GM19438 (cell line): ENCODE data around the gene CYGB.
"Not testable (repeated sequence)": the region's sequence is repeated elsewhere in the genome, so short reads cannot be mapped to it uniquely, and the experiment has no call there.

ENCODE experiments used
- ATAC-seq: cut with Tn5 transposase; IDR thresholded peaks from one replicate; pipeline ENCODE4 v1.9.1; 2021; ENCODE audit warnings: low read depth; ENCODE audit not compliant: unreplicated experiment

CYGB gene

DNA sequence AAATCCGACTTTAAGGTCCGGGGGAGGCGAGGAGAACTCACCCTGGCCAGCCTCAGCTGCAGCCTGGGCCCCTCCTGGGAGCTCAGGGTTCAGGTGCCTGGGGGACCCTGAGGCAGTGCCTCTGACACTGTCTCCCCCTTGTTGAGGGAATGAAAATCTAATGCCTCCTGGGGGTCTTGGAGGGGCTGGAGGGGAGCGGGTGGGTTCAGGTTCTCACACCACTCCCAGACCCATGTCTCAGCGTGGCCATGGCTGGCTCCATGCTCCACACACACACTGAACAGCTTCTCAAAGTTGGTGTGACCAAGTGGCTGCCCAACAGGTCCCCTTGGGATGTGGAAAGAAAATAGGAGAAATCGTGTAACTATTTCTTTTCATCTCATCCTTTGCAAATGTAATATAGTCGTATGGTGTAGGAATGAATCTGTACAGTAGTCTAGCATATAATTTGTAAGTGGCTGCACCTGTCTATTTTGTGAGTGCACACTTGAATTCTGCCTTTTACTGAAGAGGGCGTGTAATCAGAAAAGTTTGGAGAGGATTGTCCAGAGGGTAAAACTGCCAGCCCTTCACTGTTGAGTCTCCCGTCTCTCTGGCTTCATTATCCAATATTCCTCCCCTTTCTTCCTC lies 1.5 kb upstream of the CYGB start:
- no peak for ATAC-seq

DNA sequence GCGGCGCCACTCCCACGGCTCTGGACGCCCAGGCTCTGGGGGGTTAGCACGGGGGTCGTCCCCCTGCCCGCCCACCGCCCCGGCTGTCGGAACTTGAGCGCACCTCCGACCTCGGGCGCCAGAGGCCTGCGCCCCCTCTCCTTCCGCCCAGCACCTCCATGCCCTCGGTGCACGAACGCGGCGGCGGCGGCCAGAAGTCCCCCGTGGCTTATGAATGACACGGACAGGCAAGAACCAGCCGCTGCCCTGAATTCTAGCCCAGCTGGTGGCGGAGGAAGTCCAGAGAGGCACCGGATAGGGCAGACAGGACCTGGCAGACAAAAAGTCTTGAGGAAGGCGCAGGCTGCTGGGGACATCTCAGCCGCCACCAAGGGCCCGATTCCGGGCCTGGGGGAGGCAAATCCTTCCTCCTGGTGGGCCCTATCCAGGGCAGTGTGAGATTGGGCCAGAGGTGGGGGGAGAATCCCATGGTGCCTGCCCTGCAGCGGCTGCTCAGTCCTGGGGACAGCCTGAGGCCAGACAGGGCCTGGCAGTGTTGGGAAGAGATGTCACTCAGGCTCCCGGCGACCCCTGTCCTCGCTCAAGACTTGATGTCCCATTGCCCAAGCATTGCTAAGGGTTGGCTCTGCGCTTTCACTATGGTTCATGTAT lies 897 bp upstream of the CYGB start:
- ATAC-seq: no peak

DNA sequence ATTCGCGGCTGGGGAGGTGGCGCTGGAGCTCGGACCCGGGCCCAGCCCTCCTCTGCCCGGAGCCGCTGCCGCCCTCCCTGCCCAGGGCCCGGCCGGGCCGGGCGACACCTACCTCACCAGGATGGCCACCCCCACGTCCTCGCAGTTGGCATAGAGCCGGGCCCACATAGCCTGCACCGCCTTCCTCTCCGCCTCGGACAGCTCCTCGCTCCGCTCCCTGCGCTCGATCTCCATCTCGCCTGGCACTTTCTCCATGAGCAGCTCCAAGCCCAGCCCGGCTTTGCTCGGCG lies 276 bp downstream of the CYGB start:
- ATAC-seq: no peak

DNA sequence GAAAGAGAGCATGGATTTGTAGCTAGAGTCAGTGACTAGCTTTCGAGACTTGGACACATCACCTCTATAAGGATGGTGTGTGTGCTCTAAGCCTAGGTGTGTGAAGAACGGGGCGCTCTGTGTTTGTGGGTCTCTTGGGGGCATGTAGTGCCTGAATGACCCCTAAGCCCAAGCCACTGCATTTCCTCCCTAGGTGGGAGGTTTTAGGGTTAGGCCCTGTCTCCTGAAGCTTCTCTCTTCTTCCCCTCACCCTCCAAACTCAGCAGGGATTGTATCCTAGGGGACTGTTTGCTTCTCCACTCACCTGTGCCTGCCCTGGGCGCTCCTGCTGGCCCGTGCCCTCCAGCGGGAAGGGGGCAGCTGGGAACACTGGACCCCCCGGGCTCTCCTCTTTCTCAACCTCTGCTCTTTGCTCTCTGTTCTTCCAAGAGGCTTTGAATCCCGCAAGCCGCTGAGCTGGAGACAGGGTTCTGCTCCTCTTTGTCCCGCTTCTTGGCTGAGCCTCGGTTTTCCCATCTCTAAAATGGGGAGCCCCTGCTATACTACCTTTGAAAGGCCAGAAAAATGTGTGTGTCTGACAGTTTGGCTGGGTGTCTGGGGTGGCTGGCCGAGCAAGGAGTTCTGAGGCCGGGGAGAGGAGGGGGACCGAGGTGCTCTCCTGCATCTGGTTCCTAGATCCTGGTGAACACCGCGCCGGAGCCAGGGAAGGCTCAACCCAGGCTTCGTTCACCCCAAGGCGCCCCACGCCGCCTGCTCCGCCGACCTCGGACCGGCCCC lies 810 bp downstream of the CYGB start:
- no peak for ATAC-seq

DNA sequence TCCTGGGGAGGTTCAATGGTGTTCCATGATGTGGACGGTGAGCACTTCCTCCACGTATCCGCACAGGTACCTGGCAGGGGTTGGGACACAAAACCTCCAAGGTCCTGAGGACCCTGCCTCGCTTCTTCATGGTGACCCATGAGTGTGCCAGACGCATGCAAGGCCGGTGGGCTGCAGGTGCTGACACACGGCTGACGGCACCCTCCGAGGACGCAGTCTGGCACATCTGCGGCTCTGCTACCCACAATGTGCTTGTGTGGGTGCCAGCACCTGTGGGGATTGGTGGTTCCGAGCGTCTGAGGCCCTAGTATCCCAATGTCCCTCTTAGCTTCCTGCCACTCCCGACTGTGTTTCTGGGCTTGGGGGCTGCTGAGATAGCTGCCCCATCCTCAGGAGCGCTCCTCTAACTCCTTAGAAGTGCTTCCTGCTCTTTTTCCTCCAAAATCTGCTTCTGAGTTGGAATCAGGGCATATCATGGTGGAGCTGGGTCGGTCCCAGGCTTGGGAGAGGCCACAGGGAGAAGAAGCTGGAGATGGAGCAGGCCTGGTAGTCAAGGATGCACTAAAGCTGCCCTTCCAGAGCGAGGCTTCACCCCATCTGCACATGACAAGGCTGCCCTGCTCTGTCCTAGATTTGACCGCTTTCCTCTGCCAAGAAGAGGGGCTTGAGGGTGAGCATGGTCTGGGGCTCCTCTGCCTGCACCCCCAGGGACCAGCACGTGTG lies 1.6 kb downstream of the CYGB start:
- ATAC-seq: no peak

DNA sequence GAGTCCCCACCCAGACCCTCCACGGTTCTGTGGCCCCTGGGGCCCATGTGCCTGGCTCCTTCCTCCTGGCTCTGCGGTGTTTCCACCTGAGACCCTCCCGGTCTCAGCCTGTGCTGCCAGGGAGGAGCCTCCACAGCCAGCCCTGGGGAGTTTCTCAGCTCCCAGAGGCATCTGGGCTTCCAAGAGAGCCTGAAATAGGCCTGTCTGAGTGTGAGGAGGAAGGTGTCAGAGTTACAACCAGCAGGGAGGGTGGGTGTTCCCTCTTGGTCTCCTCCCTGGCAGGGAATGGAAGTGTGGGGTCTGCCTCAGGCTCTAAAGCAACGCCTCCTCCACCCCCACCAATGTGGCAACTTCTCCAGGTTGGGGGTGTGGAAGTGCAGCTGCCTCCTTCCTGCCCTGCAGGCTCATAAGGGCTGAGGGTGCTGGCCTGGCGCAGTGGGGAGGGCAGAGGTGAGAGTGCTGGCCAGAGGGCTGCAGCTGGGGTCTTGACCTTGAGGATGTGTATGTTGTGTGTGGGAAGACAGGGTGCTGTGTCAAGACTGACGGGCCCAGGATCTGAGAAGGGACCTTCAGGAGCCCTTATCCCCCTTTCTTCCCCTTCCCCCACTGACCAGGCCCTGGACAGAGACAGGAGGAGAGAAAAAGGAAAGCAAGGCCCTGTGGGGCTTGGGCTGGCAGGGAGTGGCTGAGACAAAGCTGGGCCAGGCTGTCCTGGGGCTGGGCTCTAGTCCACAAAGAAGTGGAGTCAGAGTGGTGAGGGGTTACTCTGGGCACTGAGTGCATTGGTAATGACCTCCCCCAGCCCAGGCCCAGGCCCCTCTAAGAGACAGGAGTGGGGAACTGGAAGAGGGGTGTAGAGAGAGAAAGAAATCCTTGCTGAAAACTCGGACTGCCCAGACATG lies 2.4 kb downstream of the CYGB start:
- ATAC-seq: no peak

DNA sequence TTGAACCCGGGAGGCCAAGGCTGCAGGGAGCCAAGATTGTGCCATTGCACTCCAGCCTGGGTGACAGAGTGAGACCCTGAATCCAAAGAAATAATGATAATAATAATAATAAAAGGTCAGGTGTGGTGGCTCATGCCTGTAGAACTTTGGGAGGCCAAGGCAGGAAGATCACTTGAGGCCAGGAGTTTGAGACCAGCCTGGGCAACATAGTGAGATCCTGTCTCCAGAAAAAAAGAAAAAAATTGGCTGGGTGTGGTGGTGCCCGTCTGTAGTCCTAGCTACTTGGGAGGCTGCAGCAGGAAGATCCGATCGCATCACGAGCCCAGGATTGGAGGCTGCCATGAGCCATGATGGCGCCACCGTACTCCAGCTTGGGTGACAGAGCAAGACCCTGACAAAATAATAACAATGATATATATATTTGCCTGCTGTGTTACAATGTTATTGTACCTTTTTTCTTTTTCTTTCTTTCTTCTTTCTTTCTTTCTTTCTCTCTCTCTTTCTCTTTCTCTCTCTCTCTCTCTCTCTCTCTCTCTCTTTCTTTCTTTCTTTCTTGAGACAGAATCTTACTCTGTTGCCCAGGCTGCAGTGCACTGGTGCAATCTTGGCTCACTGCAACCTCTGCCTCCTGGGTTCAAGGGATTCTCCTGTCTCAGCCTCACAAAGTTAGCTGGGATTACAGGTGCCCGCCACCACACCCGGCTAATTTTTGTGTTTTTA lies 3.7 kb downstream of the CYGB start:
- ATAC-seq: not testable (repeated sequence)

DNA sequence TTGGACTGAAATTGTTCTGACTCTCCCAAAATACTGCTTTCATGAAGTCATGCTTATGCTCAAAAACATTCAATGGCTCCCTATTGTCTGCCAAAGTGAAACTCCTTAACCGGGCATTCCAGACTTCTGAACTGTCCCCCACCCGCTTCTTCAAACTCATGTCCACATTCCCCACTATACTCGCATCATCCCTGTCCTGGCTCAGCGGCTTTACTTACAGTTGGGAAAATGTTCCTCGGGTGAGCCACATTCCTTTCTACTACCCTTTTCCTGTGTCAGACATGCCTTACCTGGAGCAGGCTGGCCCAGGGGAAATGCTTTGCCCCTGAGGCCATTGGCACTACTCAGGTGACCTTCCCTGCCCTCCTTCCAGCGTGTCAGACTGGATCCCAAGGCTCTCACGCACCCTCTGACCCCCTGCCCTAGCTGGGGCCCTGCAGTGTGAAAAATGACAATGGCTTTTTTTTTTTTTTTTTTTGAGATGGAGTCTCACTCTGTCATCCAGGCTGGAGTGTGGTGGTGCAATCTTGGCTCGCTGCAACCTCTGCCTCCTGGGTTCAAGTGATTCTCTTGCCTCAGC lies 5.3 kb downstream of the CYGB start:
- no peak for ATAC-seq

DNA sequence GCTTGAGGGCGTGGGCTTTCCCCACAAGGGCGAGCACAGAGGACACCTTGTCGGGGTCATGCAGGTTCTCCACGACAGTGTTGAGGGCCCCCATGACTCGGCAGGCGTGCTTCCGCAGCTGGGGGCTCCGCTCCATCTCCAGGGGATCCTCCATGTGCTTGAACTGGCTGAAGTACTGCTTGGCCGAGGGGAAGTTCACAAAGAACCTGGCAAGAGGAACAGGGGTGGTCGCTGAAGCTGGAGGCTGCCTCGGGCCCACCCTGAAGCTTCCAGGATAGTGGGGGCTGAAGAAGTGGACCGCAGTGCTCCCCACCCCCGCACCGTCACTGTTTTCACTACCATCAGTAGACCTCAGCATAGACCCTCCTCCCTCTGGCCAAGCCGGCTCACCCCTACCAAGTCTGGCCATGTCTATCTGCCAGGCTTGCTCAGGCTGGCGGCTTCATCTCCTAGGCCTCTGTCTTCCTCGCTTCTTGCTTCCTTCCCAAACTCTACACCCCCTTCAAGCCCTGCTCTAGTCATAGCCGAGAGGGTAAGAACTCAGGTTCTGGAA lies 5.9 kb downstream of the CYGB start:
- no peak for ATAC-seq

DNA sequence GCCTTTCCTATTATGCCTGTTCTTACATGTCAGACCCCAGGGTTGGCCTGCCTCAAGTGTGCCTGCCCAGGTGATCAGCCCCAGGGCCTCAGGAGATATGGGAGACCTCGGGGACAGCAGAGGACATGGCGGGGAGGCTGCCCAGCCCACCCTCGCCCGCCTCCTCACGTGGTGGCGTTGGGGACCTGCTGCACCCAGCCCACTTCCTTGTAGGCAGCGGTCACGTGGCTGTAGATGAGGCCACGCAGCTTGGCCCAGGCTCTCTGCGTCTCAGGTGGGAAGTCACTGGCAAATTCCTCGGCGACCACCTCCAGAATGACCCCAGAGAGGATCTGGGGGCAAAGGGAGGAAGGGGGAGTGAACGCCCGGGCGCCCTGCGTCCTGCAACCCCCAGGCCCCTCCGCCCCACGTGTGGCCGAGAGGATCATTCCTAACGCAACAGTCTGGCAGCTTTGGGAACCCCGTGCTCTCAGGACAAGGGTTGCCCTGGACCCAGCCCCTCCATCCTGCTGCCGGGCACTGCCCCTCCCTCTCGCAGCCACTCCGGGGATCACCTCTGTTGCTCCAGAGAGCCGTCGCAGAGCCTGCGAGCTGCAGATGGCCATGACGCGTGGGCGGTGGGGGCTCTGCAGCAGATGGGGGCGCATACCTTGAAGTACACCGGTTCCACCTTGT lies 6.6 kb downstream of the CYGB start:
- no peak for ATAC-seq

DNA sequence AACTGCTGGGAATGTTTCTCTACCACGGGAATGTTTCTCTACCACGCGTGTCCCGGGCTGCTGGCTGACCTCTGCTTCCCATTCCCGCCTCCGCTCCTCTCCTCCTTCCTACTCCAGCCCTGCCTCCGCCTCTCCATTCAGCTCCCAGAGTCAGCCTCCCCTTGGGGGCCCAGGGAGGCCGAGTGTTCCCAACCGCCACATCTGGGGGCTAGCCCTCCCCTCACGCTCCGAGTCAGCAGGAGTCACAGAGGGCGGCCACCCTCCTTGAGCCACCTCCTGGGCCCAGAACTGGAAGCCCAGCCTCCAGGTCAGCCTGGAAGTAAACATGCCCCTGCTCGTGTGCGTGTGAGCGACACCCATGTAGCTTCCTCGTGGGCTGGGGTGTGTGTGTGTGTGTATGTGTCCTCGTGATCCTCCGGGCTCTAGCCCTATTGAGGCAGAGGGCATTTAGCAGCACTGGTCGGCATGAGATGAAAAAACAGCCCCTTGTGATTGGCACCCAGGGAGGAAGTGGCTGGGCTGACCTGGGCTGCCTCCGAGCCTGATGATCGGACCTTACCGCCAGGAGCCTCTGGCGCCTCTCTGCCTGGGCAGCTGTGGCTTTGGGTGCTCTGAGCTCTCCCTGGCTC lies 7.3 kb downstream of the CYGB start:
- no peak for ATAC-seq

DNA sequence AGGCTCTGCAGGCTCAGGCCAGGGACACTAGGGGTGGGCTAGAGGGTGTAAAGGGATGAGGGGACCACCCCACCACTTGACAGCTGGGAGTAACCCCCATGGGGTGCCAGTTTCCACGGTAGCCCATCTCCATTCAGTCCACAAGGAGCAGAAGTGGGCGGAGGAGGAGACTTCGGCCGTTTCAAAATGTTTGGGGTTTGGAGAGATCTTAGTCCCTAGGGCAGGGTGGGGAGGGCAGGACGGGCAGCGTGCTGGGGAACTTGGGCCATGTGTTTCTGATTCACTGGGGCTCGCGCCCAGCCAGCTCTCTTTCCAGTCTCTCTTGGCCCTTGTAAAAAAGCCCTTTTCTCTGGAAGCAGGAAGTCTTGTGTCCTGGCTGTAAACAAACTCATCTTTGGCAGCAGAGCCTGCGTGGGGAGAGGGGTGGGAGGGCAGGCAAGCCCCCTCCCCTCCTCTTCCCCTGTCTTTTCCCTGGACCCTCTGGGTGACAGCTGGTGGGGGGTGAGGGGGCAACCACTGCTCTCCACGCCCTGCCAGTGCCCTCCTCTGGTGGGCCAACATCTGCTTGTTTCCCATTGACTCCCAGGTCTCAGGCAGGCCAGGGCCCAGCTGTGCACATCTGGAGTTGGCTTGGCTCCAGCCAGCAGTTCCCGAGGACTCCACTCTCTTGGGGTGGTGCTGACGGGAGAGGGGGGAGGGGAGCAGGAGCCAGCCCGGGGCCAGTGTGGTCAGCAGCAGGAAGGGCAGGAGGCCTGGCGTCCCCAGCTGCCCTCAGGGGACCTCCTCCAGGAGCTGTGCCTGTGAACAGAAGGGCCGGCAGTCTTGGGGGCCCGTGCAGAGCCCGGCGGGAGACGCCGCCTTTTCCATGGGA lies 8.1 kb downstream of the CYGB start:
- no peak for ATAC-seq

DNA sequence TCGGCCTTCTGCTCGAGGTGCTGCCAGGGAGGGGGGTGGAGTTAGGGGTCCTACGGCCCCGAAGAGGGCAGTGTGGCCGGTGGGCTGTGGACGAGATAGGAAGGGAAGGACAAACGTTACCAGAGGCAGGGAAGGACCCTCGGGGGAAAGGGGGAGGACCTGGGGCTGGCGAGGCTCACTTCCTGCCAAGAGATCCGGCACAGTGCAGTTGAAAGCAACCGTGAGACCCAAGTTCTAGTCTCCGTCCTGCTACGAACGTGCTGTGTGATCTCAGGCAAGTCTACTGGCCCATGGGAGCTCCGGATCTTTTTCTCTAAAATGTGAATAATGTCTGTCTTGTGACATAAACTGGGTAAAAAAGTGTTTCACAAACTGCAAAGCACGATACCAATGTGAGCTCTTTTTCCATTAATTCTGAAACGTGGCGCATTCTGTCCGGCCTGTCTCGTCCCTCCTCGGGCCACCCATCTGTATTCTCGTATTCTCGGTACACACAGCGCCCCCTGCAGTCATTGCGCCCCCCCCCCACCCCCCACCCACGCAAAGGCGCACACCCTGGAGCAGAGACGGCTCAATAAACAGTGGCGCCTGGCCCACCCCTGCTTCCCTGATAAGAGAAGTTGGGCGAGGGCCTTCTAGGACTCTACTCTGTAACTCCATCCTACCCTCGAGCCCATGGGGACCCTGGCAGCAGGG lies 8.8 kb downstream of the CYGB start:
- ATAC-seq: no peak

DNA sequence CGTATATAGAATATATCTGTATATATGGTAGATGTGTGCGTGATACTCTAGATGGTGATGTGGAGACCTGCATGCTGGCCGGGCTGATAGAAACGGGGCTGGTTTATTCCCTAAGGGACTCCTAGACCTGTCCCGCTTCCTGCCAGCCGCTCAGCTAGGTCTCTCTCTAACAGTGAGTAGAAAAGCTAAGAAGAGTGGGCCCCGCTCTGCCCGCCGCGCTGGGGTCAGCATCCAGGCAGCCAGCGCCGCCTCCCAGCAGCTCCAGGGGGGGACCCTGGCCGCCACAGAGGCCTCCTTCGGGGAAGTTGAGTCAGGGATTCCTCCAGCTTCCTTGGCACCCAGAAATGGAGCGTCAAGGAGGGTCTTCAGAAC lies 9.4 kb downstream of the CYGB start:
- peak; percentile 70 for ATAC-seq

DNA sequence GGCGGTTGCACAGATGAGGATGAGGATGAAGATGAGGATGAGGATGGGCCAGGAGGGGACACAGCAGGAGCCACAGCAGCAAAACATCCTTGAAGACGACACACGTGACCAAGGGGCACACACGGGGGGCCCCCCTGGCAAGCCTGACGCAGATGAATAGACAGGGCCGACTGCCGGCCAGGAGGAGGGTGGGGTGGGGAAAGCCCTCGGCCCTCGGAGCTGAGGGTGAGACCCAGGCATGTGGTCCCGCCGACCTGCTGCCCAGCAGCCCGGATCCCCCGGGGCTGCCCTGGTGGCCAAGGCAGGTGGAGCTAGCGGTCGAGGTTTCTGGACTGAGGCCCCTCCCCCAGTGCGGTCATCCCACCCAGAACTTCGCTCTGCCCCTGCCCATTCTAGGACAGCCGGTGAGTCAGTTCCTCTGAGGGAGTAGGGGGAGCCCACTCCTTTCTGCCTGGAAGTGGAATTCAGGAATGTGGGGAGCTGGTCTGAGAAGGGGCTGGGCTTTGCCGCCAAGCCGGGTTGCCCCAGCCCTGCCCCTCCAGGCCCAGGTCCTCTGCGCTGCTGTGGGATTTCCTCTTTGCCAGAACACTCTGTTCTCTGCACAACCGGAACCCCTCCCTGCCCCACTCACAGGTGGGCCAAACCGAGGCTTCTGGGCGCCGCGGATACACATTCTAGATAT lies 9.9 kb downstream of the CYGB start:
- peak; percentile 56 for ATAC-seq

DNA sequence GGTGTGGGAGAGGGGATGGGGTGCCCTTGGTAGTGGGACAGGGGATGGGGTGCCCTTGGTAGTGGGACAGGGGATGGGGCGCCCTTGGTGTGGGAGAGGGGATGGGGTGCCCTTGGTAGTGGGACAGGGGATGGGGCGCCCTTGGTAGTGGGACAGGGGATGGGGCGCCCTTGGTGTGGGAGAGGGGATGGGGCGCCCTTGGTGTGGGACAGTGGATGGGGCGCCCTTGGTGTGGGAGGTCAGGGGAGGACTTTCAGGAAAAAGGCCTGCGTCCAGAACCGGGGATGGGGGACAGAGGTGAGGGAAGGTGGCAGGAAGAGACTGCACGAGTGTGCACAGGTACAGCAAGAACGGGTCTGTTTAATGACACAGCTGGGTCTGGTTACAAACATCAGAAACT lies 10.5 kb downstream of the CYGB start:
- not testable (repeated sequence) for ATAC-seq
